Right lung (tissue), 5 donors: ENCODE results near the gene SLC4A11. TPM values are rescaled to one million over a fixed set of nuclear protein-coding genes. Genes with fewer than 3 reads are reported as not detected.

ENCODE experiments used
- DNase-seq, 2 donors: peaks; one replicate each; pipeline ENCODE4 v3.0.0-alpha.2; 2013
- polyA plus RNA-seq, 5 donors: library from polyadenylated mRNA; unstranded; fragments of 120-200 nt; gene quantifications; one replicate each; pipeline versions ENCODE4 v1.2.1 to v1.2.3, GENCODE V29; 2013; ENCODE audit warnings: inconsistent platforms in 1 of 5, low replicate concordance in 1 of 5; ENCODE audit not compliant: insufficient read length in 5 of 5, insufficient read depth in 1 of 5

SLC4A11 gene
- polyA plus RNA-seq, 5 donors, result 0.74 to 1.3 (median 0.86) TPM

DNA sequence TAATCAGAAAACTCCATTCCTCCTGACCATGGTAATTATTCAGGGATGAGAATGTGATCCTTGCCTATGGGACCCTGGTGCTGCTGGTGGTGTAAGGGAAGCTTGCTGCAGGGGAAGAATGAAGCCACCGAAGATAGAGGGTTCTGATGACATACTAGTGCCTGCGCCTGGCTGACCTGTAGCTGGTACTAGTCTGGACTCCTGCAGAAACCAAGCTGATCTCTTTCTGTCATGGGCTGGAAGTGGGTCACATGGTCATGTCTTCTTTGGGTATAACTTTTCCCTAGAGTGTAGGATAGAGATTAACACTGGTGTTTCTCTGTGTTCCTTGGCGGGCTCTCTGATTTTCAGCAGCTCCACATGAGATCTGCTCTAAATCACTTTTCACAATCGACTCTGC is 8.6 kb upstream of the SLC4A11 start:
- no peak for DNase-seq

DNA sequence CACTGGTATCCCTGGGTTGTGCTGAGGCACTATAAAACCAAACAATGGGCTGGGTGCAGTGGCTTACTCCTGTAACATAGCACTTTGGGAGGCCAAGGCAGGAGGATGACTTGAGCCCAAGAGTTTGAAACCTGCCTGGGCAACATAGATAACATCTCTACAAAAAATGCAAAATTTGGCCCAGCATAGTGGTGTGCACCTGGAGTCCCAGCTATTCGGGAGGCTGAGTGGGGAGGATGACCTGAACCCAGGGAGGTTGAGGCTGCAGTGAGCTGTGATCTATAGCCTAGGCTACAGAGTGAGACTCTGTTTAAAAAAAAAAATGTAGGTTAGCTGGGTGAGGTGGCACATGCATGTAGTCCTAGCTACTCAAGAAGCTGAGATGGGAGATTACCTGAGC is 7.7 kb upstream of the SLC4A11 start:
- DNase-seq, result no peak

DNA sequence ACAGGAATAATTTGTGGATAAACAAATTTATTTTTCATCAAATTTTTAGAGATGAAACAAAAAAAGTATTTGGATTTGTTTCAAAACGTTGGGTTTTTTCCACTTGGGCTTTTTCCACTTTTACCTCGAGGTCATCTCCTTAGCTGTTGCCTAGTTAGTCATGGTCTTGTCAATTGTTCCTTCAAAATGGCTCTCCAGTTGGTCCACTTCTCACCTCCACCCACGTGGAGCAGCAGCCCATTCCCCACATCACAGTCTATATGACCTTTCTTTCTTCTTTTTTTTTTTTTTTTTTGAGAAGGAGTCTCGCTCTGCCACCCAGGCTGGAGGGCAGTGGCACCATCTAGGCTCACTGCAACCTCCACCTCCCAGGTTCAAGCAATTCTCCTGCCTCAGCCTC is 6.7 kb upstream of the SLC4A11 start:
- DNase-seq, result no peak

GRCh38 chr20:3245156-3245555 is 6.2 kb upstream of the SLC4A11 start:
- no peak for DNase-seq

GRCh38 chr20:3244613-3245012 is 5.6 kb upstream of the SLC4A11 start:
- DNase-seq, result no peak

DNA sequence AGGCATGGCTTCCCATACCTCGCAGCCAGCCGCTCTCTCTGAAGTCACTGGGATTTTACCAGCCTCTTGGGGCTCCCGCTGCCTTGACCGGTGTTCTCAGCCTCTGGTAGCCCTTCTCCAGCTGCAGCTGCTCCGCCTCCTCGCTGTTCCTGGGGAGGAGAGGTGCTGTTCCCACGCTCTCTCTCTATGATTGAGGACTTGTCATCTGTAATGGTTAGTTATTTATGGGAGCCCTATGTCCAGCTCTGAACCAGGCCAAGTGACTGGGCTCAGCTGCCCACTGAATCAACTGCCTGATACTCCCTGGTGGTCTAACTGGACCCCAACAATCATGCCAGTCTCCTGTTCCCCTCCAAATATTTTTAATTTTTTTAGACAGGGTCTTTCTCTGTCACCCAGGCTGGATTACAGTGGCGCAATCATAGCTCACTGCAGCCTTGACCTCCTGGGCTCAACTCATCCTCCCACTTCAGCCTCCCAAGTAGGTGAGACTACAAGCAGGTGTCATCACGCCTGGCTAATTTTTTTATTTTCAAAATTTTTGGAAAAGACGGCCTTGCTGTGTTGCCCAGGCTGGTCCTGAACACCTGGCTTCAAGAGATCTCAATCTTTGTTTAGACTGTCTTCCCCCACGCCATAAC is 4.8 kb upstream of the SLC4A11 start:
- no peak for DNase-seq

- no peak for DNase-seq
Observed at GRCh38 chr20:3242172-3242692, 3.2 kb upstream of the SLC4A11 start.

DNA sequence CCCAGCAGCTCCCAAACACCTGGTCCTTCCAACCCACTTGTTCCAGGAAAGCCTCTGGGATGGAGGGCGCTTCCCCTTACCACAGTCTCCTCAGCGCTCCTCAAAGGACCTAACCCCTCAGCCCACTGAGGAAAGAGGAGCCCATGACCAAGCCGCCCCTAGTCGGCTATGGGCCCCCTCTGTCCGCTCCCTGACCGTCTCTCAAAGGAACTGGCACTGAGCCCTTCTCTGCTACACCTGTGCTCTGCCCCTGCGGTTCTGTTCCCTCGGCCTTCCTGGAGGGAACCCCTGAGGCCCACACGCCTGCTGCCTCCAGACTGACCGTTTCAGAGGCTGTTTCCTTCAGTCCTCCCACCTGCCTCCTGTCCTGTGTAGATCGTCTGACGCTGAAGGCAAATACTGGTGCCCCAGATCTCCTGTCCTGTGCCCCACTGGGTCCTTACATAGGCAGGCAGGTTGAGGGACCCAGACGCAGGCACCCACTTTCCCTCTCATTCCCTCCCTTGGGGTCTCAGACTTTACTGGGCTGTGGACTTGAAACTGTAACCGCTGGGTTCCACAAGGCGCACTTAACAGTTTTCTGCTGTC is 1.9 kb upstream of the SLC4A11 start:
- DNase-seq, result no peak

DNA sequence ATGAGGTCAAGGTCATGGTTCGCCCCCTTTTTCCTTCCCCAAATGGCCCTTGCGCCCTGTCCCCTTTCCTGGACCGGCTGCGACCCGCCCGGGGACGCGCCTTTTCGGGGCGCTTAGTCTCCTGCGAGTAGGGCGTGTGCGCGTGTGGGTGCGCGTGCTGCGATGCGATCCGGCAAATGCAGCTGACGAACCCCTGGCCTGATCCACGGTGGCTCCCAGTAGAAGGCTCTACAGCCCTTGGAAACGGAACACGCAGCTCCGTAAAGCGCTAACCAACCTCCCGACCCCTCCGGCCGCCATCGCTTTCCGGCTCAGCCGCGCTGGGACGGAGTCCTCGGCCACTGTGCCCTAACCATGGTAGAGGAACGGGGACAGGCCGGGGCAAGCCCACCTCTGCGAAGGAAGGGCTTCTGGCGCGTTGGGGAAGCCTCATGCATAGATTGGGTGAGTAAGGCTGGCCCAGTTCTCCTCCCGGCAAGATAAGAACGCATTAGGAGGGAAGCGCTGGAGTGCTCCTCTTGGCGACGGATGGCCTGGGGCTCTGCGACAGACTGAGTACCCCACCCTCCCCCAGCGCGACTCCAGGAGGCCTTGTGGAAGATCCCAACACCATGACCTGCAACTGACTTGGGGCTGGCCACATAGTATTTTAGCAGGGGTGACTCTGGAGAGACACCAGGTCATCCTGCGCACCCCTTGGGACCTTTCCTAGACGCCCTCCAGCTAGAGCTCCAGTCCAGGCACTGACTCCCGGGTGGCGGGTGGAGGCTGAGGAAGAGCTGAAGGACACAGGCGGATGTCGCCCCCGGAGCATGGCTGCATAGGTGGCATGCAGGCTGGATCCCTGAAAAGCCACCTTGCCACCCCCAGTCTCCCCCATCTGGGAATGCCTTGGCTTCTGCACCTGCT is 1.1 kb upstream of the SLC4A11 start:
- no peak for DNase-seq

DNA sequence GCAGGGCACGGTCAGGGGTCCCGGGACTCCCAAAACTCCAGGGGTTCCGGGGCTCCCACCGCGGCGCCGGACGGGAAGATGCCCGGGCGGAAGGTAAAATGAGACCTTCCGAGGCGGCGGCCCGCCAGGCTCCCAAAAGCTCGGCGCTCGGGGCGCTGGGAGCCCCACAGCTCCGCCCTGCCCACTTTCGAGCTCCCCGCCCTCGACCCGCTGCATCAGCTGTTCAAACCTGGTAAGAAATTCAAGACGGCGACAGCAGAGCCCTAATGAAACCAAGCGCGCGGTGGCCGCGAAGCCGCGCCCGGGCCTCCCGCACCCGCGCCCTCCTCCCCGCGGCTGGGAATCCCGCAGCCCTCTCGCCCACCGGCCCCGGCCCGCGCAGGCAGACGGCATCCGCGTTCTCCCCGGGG is 369 bp downstream of the SLC4A11 start:
- no peak for DNase-seq

DNA sequence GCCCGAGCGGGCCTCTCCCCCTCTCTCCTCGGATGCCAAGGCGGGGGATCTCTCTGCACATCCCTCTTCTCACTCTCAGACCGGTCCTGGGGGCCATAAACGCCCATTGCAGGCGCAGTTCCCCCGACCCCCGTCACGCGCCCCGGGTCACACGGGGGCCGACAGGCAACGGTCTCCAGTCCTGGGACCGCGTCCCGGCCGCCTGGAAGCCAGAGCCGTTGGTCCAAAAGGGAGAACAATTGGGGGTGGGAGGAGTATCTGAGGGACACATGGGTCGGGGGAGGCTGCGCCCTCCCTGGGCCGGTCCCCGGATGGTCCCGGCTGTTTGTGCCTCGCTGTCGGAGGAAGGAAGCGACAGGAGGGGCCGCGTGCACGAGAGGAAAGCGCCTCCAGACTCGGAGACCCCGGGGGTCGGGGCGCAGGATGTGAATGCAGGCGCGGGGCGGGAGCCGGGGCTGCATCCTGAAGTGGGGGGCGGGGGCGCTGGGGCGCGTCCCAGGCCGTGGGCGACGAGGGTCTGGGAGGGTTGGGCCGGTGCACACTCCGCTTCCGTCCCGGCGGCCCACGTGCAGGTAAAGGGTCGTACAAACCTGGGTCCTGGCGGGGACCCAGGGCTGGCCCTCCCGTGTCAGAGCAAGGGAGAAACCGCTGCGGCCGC is 903 bp downstream of the SLC4A11 start:
- no peak for DNase-seq

GRCh38 chr20:3237011-3237957 is 1.7 kb downstream of the SLC4A11 start:
- DNase-seq, result no peak

GRCh38 chr20:3235666-3236324 is 3.2 kb downstream of the SLC4A11 start:
- DNase-seq, result no peak

- no peak for DNase-seq
Observed at GRCh38 chr20:3233991-3234498, 4.9 kb downstream of the SLC4A11 start.

DNA sequence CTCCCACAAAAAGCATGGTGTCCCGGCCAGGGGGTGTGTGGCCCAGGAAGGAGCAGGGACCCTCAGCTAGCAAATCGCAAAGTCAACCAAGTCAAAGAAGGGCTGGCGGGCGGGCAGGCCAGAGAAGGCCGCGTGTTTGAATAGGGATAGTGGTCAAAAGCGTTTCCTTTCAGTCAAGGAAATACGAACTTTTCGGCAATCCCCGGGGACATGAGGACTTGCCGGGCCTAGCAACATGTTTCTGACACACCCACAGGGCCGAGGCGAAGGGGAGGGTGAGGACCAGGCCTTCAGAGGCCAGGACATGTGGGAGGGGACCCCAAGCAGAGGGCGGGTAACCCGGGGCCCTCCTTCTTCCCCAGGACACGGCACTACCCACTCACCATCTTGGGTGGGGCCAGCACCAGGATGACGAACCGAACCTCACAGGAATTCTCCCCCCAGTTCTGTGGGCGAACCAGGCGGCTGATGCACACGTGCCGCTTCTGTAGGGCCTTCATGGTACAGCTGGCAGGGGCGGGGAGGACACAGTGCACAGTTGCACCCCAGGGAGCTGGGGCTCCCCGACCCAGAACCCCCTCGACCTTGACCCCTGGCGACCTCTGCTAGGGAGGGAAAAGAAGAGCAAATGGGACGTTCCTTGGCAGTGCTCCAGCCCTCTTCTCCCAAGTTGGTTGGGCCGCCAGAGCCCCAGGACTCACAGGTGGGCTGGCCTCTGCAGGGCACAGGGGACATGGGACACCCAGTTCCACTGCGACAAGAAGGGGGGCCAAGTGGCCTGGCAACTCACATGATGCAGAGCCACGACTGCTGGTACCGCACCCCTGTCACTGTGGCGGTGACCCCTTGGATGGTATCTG is 5.6 kb downstream of the SLC4A11 start:
- DNase-seq, result no peak

- no peak for DNase-seq
Observed at GRCh38 chr20:3231889-3232588, 7.0 kb downstream of the SLC4A11 start.

DNA sequence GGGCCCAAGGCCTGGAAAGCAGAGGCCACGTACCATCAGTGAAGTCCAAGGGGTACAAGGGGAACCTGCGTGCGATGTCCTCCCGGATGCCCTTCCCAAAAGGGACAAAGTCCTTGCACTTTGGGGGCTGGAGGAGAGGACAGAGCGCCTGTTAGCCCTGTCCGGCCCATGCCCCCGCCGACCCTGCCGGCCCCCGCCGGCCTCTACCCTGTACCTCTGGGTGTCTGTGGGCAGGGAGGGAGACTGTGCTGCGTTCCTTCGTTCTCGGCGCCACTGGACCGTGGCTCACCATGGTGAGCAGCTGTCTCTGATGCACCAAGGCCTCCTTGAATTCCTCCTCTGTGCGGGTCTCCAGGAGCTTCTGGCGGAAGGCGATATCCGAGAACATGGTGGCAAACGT is 7.9 kb downstream of the SLC4A11 start:
- no peak for DNase-seq

DNA sequence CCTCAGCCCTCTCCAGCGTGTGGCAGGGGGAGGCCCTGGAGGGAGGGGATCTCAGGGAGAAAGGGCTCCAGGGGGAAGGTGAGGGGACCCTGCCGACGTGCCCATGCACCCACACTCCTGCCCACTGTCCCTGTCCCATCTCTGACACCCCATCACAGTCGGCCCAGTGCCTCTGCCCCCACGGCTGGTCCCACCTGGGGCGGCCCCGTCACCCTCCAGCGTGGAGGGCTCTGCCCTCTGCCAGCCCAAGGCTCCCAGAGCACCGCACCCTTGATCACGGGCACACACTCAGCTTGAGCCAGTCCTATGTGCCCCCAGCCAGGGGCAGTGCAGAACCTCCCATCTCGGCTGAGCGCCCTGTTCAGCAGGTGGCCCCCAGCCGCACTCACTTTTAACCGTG is 9.2 kb downstream of the SLC4A11 start:
- no peak for DNase-seq

GRCh38 chr20:3229158-3229557 is 9.8 kb downstream of the SLC4A11 start:
- DNase-seq, result no peak
